K562 (cell line): ENCODE measurements around the gene MOGAT2. TPM values are rescaled to one million over a fixed set of nuclear protein-coding genes. Genes with fewer than 3 reads are reported as not detected.

Experiments
- CREB3L1 ChIP-seq: fragments of 450-650 bp; IDR thresholded peaks from 2 replicates; pipeline ENCODE4 v1.6.1; 2014; ENCODE audit warnings: low read depth, mild to moderate bottlenecking, moderate library complexity, borderline replicate concordance
- CTBP1 ChIP-seq: fragments of 450-650 bp; IDR thresholded peaks from 2 replicates; pipeline ENCODE4 v1.6.1; 2016; ENCODE audit warnings: borderline replicate concordance
- ERF ChIP-seq: fragments of 450-650 bp; formaldehyde crosslinking; IDR thresholded peaks from 2 replicates; pipeline ENCODE4 v1.4.0; 2020; ENCODE audit warnings: mild to moderate bottlenecking, mixed read lengths
- FIP1L1 ChIP-seq: fragments of 200-400 bp; formaldehyde crosslinking; IDR thresholded peaks from 2 replicates; pipeline ENCODE4 v1.6.1; 2018; ENCODE audit warnings: mild to moderate bottlenecking, low read depth, low read length; ENCODE audit not compliant: poor library complexity, severe bottlenecking
- GABPB1 ChIP-seq: sonication (generic); formaldehyde crosslinking; IDR thresholded peaks from 2 replicates; pipeline ENCODE4 v1.8.0; 2022; ENCODE audit warnings: mild to moderate bottlenecking, missing genetic modification reagents
- HNRNPLL ChIP-seq: fragments of 200-400 bp; formaldehyde crosslinking; IDR thresholded peaks from 2 replicates; pipeline ENCODE4 v1.6.1; 2017; ENCODE audit warnings: low read length, low read depth, mild to moderate bottlenecking; ENCODE audit not compliant: poor library complexity, severe bottlenecking
- NFE2 ChIP-seq: IDR thresholded peaks from 2 replicates; pipeline ENCODE4 v1.6.1; 2014; ENCODE audit warnings: antibody characterized with exemption, low read depth
- PHF8 ChIP-seq: fragments of 200-600 bp; sonication (generic); IDR thresholded peaks from 2 replicates; pipeline ENCODE4 v1.6.1; 2012; ENCODE audit warnings: mixed run types, mild to moderate bottlenecking, inconsistent platforms, low read length, moderate library complexity, borderline replicate concordance
- YY1 ChIP-seq, 3 experiments: IDR thresholded peaks; 2 replicates each; pipeline ENCODE4 v1.6.1; 2011; ENCODE audit warnings: low read length in 2 of 3, mild to moderate bottlenecking in 2 of 3, moderate library complexity in 2 of 3, borderline replicate concordance in 1 of 3, control low read depth in 1 of 3, low read depth in 1 of 3; ENCODE audit not compliant: insufficient read depth in 3 of 3, insufficient replicate concordance in 2 of 3, control insufficient read depth in 1 of 3, insufficient read length in 1 of 3; ENCODE audit errors: extremely low read depth in 1 of 3
- ZBTB40 ChIP-seq, 2 experiments: fragments of 450-650 bp in 1 of 2; sonication (generic) in 1 of 2; formaldehyde crosslinking in 1 of 2; IDR thresholded peaks; 2 replicates each; pipeline versions ENCODE4 v1.7.1 to v1.9.0; 2016 to 2022; ENCODE audit warnings: inconsistent platforms in 1 of 2, mild to moderate bottlenecking in 1 of 2, missing genetic modification reagents in 1 of 2
- ZC3H11A ChIP-seq: IDR thresholded peaks from 2 replicates; pipeline ENCODE4 v1.6.1; 2012; ENCODE audit warnings: low read depth, low read length, improper control_type of control experiment
- ZNF780A ChIP-seq: fragments of 250-450 bp; sonication (Bioruptor Pico); IDR thresholded peaks from 2 replicates; pipeline ENCODE4 v1.5.0; 2021; ENCODE audit warnings: mild to moderate bottlenecking
- polyA plus RNA-seq, 8 experiments: library from polyadenylated mRNA; depleted of rRNA in 4 of 8; stranded (reverse) in 5 of 8; unstranded in 3 of 8; fragments of >200 nt; fragmentation: Nextera tagmentation in 2 of 8; fragmentation: Illumina TruSeq in 1 of 8; extraction: Ambion mirVana in 2 of 8; extraction: Trizol in 1 of 8; gene quantifications; 2 replicates each; pipeline versions ENCODE4 v1.2.1 to v1.2.3, GENCODE V29; 2011 to 2014; ENCODE audit warnings: inconsistent platforms in 1 of 8, missing spikeins in 1 of 8
- total RNA-seq, 7 experiments: library from RNA; depleted of rRNA in 6 of 7; stranded (reverse); fragments of >200 nt in 6 of 7; fragmentation: Illumina TruSeq in 2 of 7; extraction: Trizol in 2 of 7; gene quantifications; 2 replicates each; pipeline versions ENCODE4 v1.2.1 to v1.2.3, GENCODE V29; 2011 to 2021; ENCODE audit warnings: low replicate concordance in 1 of 7
- TF ChIP-seq, protein P1 (sequence below): fragments of 450-650 bp; IDR thresholded peaks from 2 replicates; pipeline ENCODE4 v1.6.1; 2016; ENCODE audit warnings: low read depth, mild to moderate bottlenecking, moderate library complexity

The MOGAT2 gene
- total and polyA plus RNA-seq, 9 of the 15 experiments (the other 6 are each of a cell fraction or from before 2014, with no cell fraction given) = 0.09 TPM; not detected in 7

GRCh38 chr11:75768112-75768908 lies 50.7 kb downstream of the MOGAT2 start, which contains the start of gene DGAT2 (continued):
- TF ChIP-seq ZBTB40 (IDR thresholded peaks at IDR 0.05) (0 out of 2 replicates have a peak, but pooled peaks have one; percentile 12), ZBTB40 (CRISPR knock-in tag; IDR thresholded peaks at IDR 0.05) (no peak), YY1 (IDR thresholded peaks at IDR 0.05; ENCODE audit: borderline replicate concordance in 1 of 3, control insufficient read depth in 1 of 3, extremely low read depth in 1 of 3, insufficient read depth in 3 of 3, insufficient read length in 1 of 3, insufficient replicate concordance in 2 of 3, low read depth in 1 of 3, low read length in 2 of 3) (peak in 2 of 3 experiments; percentile 8 to 33), NFE2 (0 out of 2 replicates have a peak, but pooled peaks have one; percentile 5), HNRNPLL (peak; percentile 67), ZC3H11A (0 out of 2 replicates have a peak, but pooled peaks have one; percentile 24), ZNF780A (no peak), CTBP1 (peak; percentile 89), FIP1L1 (peak; percentile 68), GABPB1 (CRISPR knock-in tag) (peak; percentile 45; the same call in 1 of the 2 replicates), CREB3L1 (peak; percentile 85; the same call in 1 of the 2 replicates), PHF8 (peak; percentile 18; the same call in 1 of the 2 replicates), ERF (CRISPR knock-in tag) (peak; percentile 76)
- TF ChIP-seq, protein P1, sequence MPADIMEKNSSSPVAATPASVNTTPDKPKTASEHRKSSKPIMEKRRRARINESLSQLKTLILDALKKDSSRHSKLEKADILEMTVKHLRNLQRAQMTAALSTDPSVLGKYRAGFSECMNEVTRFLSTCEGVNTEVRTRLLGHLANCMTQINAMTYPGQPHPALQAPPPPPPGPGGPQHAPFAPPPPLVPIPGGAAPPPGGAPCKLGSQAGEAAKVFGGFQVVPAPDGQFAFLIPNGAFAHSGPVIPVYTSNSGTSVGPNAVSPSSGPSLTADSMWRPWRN = peak; percentile 81
